ENCODE measurements around the gene B3GAT1. TPM values are rescaled to one million over a fixed set of nuclear protein-coding genes. Genes with fewer than 3 reads are reported as not detected.

B3GAT1 gene
- total and polyA plus RNA-seq, 4 donors = 0.03 to 0.49 (median 0.27) TPM

DNA sequence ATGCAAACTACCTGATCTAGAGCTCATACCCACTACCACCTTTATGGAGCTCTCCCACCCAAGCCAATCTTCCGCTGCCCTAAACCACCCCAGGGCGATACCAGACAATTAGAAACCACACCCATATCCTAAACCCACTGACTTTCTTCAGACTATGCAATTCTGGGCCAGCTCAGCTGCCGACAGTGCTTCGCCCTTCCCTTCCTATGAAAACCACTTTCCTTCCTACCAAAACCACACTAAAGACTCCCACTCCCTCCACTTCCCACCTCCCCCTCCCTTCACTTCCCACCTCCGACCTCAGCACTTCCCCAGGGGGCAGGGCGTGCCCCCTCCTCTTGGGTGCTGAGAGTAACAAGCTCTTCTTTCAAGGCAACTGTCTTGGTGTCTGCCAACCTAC lies 25.1 kb downstream of the B3GAT1 start:
- 29 to 48% methylated on average over 6 of the region's 6 CpGs for WGBS, 2 donors
- Histone ChIP-seq H3K27me3 (ENCODE audit: control insufficient read depth in 3 of 3, insufficient read depth in 3 of 3, low read length in 2 of 3) (peaks cover 0 to 3% (median 0%) of the 10 kb centered on the region in 3 donors), H3K4me1 (ENCODE audit: control insufficient read depth in 5 of 5, insufficient read depth in 5 of 5, low read length in 5 of 5) (peaks cover 0 to 14% (median 5%) of the 10 kb centered on the region in 5 donors), H3K4me3 (no peak overlapping the region), H3K36me3 (ENCODE audit: control insufficient read depth in 4 of 4, insufficient read depth in 4 of 4, low read length in 4 of 4) (no peaks in the 10 kb centered on the region), H3K27ac (ENCODE audit: low read depth in 1 of 2, low read length in 1 of 2) (no peak overlapping the region), H3K9me3 (ENCODE audit: control insufficient read depth in 4 of 4, insufficient read depth in 3 of 4, low read length in 3 of 4) (peaks cover 0 to 7% (median 0%) of the 10 kb centered on the region in 4 donors), H3K9ac (ENCODE audit: insufficient read depth in 1 of 2, low read length in 2 of 2) (no peak overlapping the region)
- ATAC-seq (ENCODE audit: insufficient read depth, low FRiP score) = no peak
- TF ChIP-seq, protein P1, sequence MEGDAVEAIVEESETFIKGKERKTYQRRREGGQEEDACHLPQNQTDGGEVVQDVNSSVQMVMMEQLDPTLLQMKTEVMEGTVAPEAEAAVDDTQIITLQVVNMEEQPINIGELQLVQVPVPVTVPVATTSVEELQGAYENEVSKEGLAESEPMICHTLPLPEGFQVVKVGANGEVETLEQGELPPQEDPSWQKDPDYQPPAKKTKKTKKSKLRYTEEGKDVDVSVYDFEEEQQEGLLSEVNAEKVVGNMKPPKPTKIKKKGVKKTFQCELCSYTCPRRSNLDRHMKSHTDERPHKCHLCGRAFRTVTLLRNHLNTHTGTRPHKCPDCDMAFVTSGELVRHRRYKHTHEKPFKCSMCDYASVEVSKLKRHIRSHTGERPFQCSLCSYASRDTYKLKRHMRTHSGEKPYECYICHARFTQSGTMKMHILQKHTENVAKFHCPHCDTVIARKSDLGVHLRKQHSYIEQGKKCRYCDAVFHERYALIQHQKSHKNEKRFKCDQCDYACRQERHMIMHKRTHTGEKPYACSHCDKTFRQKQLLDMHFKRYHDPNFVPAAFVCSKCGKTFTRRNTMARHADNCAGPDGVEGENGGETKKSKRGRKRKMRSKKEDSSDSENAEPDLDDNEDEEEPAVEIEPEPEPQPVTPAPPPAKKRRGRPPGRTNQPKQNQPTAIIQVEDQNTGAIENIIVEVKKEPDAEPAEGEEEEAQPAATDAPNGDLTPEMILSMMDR (IDR thresholded peaks at IDR 0.05; ENCODE audit: control extremely low read depth, extremely low read depth) = no peak
- DNase-seq = no peak

GRCh38 chr11:134385774-134386565 lies 26.1 kb downstream of the B3GAT1 start:
- TF ChIP-seq, protein P1 (IDR thresholded peaks at IDR 0.05; ENCODE audit: control extremely low read depth, extremely low read depth) = no peak
- peak; percentile 81 to 88 (median 82) for DNase-seq
- WGBS, 2 donors = 38 to 59% methylated on average over 20 of the region's 20 CpGs

GRCh38 chr11:134385171-134385570 lies 26.9 kb downstream of the B3GAT1 start:
- H3K9me3 ChIP-seq (ENCODE audit: control insufficient read depth in 4 of 4, insufficient read depth in 3 of 4, low read length in 3 of 4) = peaks cover 0 to 7% (median 0%) of the 10 kb centered on the region in 4 donors
- H3K9ac ChIP-seq (ENCODE audit: insufficient read depth in 1 of 2, low read length in 2 of 2) = no peak overlapping the region
- no peak overlapping the region for H3K27ac ChIP-seq (ENCODE audit: low read depth in 1 of 2, low read length in 1 of 2)
- 86 to 91% methylated on average over 15 of the region's 15 CpGs for WGBS, 2 donors
- no peaks in the 10 kb centered on the region for H3K36me3 ChIP-seq (ENCODE audit: control insufficient read depth in 4 of 4, insufficient read depth in 4 of 4, low read length in 4 of 4)
- no peak for ATAC-seq (ENCODE audit: insufficient read depth, low FRiP score)
- TF ChIP-seq, protein P1 (IDR thresholded peaks at IDR 0.05; ENCODE audit: control extremely low read depth, extremely low read depth) = no peak
- peaks cover 0 to 14% (median 5%) of the 10 kb centered on the region in 5 donors for H3K4me1 ChIP-seq (ENCODE audit: control insufficient read depth in 5 of 5, insufficient read depth in 5 of 5, low read length in 5 of 5)
- no peak for DNase-seq
- peaks cover 0 to 3% (median 0%) of the 10 kb centered on the region in 3 donors for H3K27me3 ChIP-seq (ENCODE audit: control insufficient read depth in 3 of 3, insufficient read depth in 3 of 3, low read length in 2 of 3)
- no peak overlapping the region for H3K4me3 ChIP-seq

More at GRCh38 chr11:134385774-134386565, 26.1 kb downstream of the B3GAT1 start:
- Histone ChIP-seq H3K27ac (ENCODE audit: low read depth in 1 of 2, low read length in 1 of 2) (no peak overlapping the region), H3K4me1 (ENCODE audit: control insufficient read depth in 5 of 5, insufficient read depth in 5 of 5, low read length in 5 of 5) (peaks cover 0 to 14% (median 5%) of the 10 kb centered on the region in 5 donors), H3K27me3 (ENCODE audit: control insufficient read depth in 3 of 3, insufficient read depth in 3 of 3, low read length in 2 of 3) (peaks cover 0 to 3% (median 0%) of the 10 kb centered on the region in 3 donors), H3K36me3 (ENCODE audit: control insufficient read depth in 4 of 4, insufficient read depth in 4 of 4, low read length in 4 of 4) (no peaks in the 10 kb centered on the region), H3K9ac (ENCODE audit: insufficient read depth in 1 of 2, low read length in 2 of 2) (no peak overlapping the region), H3K9me3 (ENCODE audit: control insufficient read depth in 4 of 4, insufficient read depth in 3 of 4, low read length in 3 of 4) (peaks cover 0 to 7% (median 0%) of the 10 kb centered on the region in 4 donors), H3K4me3 (no peak overlapping the region)
- ATAC-seq (ENCODE audit: insufficient read depth, low FRiP score) = no peak
